ENCODE measurements around the gene AHNAK.

- TF ChIP-seq SIN3A (IDR thresholded peaks at IDR 0.05; ENCODE audit: borderline replicate concordance, insufficient read depth, low read length) (no peak), POLR2AphosphoS5 (IDR thresholded peaks at IDR 0.05; ENCODE audit: low read depth, low read length) (no peak), TAF1 (IDR thresholded peaks at IDR 0.05; ENCODE audit: borderline replicate concordance, insufficient read depth, low read length) (no peak)
Observed at GRCh38 chr11:62430425-62430824, 116.2 kb downstream of the AHNAK start.
